ENCODE measurements around the gene ACTRT2.

Gene ACTRT2

GRCh38 chr1:2985694-2986548 is 35.3 kb upstream of the ACTRT2 start:
- no peak for DNase-seq (ENCODE audit: low read depth, low spot score)
- H3K4me3 ChIP-seq (ENCODE audit: low read depth, low read length) = no peak overlapping the region
- CTCF ChIA-PET = no interaction called here
- no peak for TF ChIP-seq CTCF (IDR thresholded peaks at IDR 0.05; ENCODE audit: insufficient read depth, low read length, missing control alignments)
- POLR2A ChIA-PET = no interaction called here

- no peak for DNase-seq (ENCODE audit: low read depth, low spot score)
- ChIA-PET CTCF (no interaction called here), POLR2A (no interaction called here)
- no peak overlapping the region for H3K4me3 ChIP-seq (ENCODE audit: low read depth, low read length)
- no peak for TF ChIP-seq CTCF (IDR thresholded peaks at IDR 0.05; ENCODE audit: insufficient read depth, low read length, missing control alignments)
Observed at GRCh38 chr1:2986549-2987305, 34.5 kb upstream of the ACTRT2 start.

DNA sequence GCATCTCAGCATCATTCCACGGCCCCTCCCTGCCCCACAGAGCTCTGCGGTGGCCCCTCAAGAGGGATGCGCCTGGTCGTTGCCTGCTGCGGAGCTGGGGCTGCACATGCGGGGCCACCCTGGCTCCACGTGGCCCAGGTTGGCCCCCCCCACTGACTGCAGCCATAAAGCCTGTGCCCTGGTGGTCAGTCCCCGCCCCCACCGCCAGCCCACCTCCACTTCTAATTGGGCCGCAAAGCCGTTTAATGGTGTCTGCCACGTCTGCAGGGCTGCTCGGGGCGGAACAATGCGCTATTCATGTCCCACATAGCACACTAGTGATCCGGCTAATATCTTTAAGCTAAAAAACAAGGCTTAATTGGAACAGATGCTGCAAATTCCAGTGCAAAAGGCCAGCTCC is 33.5 kb upstream of the ACTRT2 start:
- ChIA-PET POLR2A (no interaction called here), CTCF (no interaction called here)
- no peak for DNase-seq (ENCODE audit: low read depth, low spot score)
- H3K4me3 ChIP-seq (ENCODE audit: low read depth, low read length) = no peak overlapping the region
- no peak for TF ChIP-seq CTCF (IDR thresholded peaks at IDR 0.05; ENCODE audit: insufficient read depth, low read length, missing control alignments)

GRCh38 chr1:2988256-2988655 is 33.0 kb upstream of the ACTRT2 start:
- H3K4me3 ChIP-seq (ENCODE audit: low read depth, low read length) = no peak overlapping the region
- TF ChIP-seq CTCF (IDR thresholded peaks at IDR 0.05; ENCODE audit: insufficient read depth, low read length, missing control alignments) = no peak
- POLR2A ChIA-PET = no interaction called here
- DNase-seq (ENCODE audit: low read depth, low spot score) = no peak
- CTCF ChIA-PET = no interaction called here

GRCh38 chr1:2989185-2989584 is 32.1 kb upstream of the ACTRT2 start:
- CTCF ChIA-PET = no interaction called here
- POLR2A ChIA-PET = no interaction called here

More at GRCh38 chr1:2989185-2989584, 32.1 kb upstream of the ACTRT2 start:
- DNase-seq (ENCODE audit: low read depth, low spot score) = no peak
- TF ChIP-seq CTCF (IDR thresholded peaks at IDR 0.05; ENCODE audit: insufficient read depth, low read length, missing control alignments) = no peak
- H3K4me3 ChIP-seq (ENCODE audit: low read depth, low read length) = no peak overlapping the region
